HCT116 (cell line): ENCODE measurements around the gene EPB41L5. TPM values are rescaled to one million over a fixed set of nuclear protein-coding genes. Genes with fewer than 3 reads are reported as not detected.

Experiments
- ATAC-seq: fragments of 200-7000 bp; cut with Tn5 transposase; 2 replicates; pipeline ENCODE4 v1.9.1; 2020; ENCODE audit warnings: mild to moderate bottlenecking, moderate library complexity
- BruUV-seq: library from RNA; stranded (reverse); fragments of 400-500 nt; replicated peaks from 2 replicates; lab custom pipeline; 2021; lab: Mats Ljungman, UMichigan
- CTCF ChIA-PET: fragments of 300-600 bp; sonication (Branson Sonifier 250); formaldehyde crosslinking; loops from one replicate; lab custom pipeline; 2021; ENCODE audit warnings: antibody characterized with exemption; lab: Charles Lee
- POLR2A ChIA-PET: fragments of 300-600, 350-600 bp; sonication (Branson Sonifier 250); formaldehyde crosslinking; loops from one replicate; lab custom pipeline; 2021; ENCODE audit warnings: antibody characterized with exemption; lab: Charles Lee
- RAD21 ChIA-PET, 2 experiments: fragments of 300-600 bp; sonication (Branson Sonifier 250); formaldehyde crosslinking; loops; one replicate each; lab custom pipeline; 2023; ENCODE audit warnings: low total read pairs in 2 of 2; ENCODE audit not compliant: uncharacterized antibody in 2 of 2, unreplicated experiment in 2 of 2, low non-redundant PET in 1 of 2; lab: Charles Lee
- DNase-seq: peaks from one replicate; pipeline ENCODE4 v3.0.0-alpha.2; 2010; ENCODE audit warnings: low read depth, low spot score
- H2AFZ ChIP-seq: fragments of 200-600 bp; shearing (Covaris generic), sonication (generic); 2 replicates; pipeline ENCODE4 v1.6.1; 2017; ENCODE audit warnings: low read depth, mixed run types, mixed read lengths, antibody characterized with exemption, low read length; ENCODE audit not compliant: poor library complexity, severe bottlenecking
- H3K27ac ChIP-seq: 2 replicates; pipeline ENCODE4 v1.5.1; 2012; ENCODE audit warnings: low read depth, low read length
- H3K27me3 ChIP-seq: fragments of 200-600 bp; sonication (generic); 2 replicates; pipeline ENCODE4 v1.6.1; 2016; ENCODE audit warnings: mixed run types, low read length, mixed read lengths; ENCODE audit not compliant: insufficient read depth
- H3K36me3 ChIP-seq, 2 experiments: fragments of 200-500 bp in 1 of 2; fragments of 200-600 bp in 1 of 2; sonication (Bioruptor generic) in 1 of 2; sonication (generic) in 1 of 2; 2 replicates each; pipeline versions ENCODE4 v1.5.1 to v1.6.1; 2014 to 2016; ENCODE audit warnings: low read length in 2 of 2, inconsistent platforms in 1 of 2, mixed read lengths in 1 of 2, mixed run types in 1 of 2; ENCODE audit not compliant: insufficient read depth in 2 of 2, control insufficient read depth in 1 of 2
- H3K4me1 ChIP-seq, 2 experiments: fragments of 200-600 bp in 1 of 2; sonication (generic) in 1 of 2; 2 replicates each; pipeline versions ENCODE4 v1.5.1 to v1.6.1; 2012 to 2017; ENCODE audit warnings: low read length in 2 of 2, inconsistent platforms in 1 of 2, mild to moderate bottlenecking in 1 of 2, mixed read lengths in 1 of 2, mixed run types in 1 of 2, moderate library complexity in 1 of 2; ENCODE audit not compliant: insufficient read depth in 2 of 2, control insufficient read depth in 1 of 2
- H3K4me2 ChIP-seq: fragments of 200-600 bp; sonication (generic); 2 replicates; pipeline ENCODE4 v1.6.1; 2017; ENCODE audit warnings: mixed run types, low read length, mixed read lengths
- H3K4me3 ChIP-seq, 2 experiments: fragments of 200-600 bp in 1 of 2; sonication (generic) in 1 of 2; replicated peaks in 1 of 2; 2 replicates each; pipeline ENCODE4 v1.5.1; 2011 to 2016; ENCODE audit warnings: low read length in 2 of 2, control low read depth in 1 of 2, low read depth in 1 of 2, mild to moderate bottlenecking in 1 of 2, mixed read lengths in 1 of 2, mixed run types in 1 of 2
- H3K79me2 ChIP-seq: fragments of 200-600 bp; sonication (generic); 2 replicates; pipeline ENCODE4 v1.6.1; 2017; ENCODE audit warnings: mild to moderate bottlenecking, mixed run types, low read length, moderate library complexity, mixed read lengths; ENCODE audit not compliant: insufficient read depth
- H3K9ac ChIP-seq: fragments of 200-600 bp; sonication (generic); 2 replicates; pipeline ENCODE4 v1.6.1; 2016; ENCODE audit warnings: low read length, mixed read lengths
- H3K9me2 ChIP-seq: fragments of 200-600 bp; sonication (generic), shearing (Covaris generic); 2 replicates; pipeline ENCODE4 v1.6.1; 2017; ENCODE audit warnings: mixed run types, mild to moderate bottlenecking, moderate library complexity; ENCODE audit not compliant: insufficient read depth
- H3K9me3 ChIP-seq, 2 experiments: fragments of 200-500 bp in 1 of 2; fragments of 200-600 bp in 1 of 2; sonication (Bioruptor generic) in 1 of 2; sonication (generic) in 1 of 2; 2 replicates each; pipeline ENCODE4 v1.6.1; 2014 to 2017; ENCODE audit warnings: low read length in 2 of 2, mixed read lengths in 2 of 2, inconsistent platforms in 1 of 2, low read depth in 1 of 2, mild to moderate bottlenecking in 1 of 2, mixed run types in 1 of 2, moderate library complexity in 1 of 2; ENCODE audit not compliant: control insufficient read depth in 1 of 2, insufficient read depth in 1 of 2
- H4K20me1 ChIP-seq: fragments of 200-600 bp; sonication (generic), shearing (Covaris generic); 2 replicates; pipeline ENCODE4 v1.6.1; 2017; ENCODE audit warnings: mixed run types, mild to moderate bottlenecking, moderate library complexity; ENCODE audit not compliant: insufficient read depth
- CTCF ChIP-seq, 3 experiments: fragments of 200-600 bp in 1 of 3; sonication (generic) in 1 of 3; IDR thresholded peaks in 2 of 3; conservative IDR thresholded peaks in 1 of 3; 2 replicates each; pipeline ENCODE4 v1.5.1; 2012 to 2017; ENCODE audit warnings: low read depth in 2 of 3, low read length in 2 of 3, antibody characterized with exemption in 1 of 3, borderline replicate concordance in 1 of 3, control low read depth in 1 of 3, mild to moderate bottlenecking in 1 of 3, mixed read lengths in 1 of 3, mixed run types in 1 of 3, moderate library complexity in 1 of 3; ENCODE audit not compliant: insufficient read depth in 1 of 3
- EGR1 ChIP-seq: IDR thresholded peaks from 2 replicates; pipeline ENCODE4 v1.6.1; 2012; ENCODE audit warnings: low read depth
- ELF1 ChIP-seq: IDR thresholded peaks from 2 replicates; pipeline ENCODE4 v1.6.1; 2012; ENCODE audit warnings: low read depth, borderline replicate concordance
- FOSL1 ChIP-seq: IDR thresholded peaks from 2 replicates; pipeline ENCODE4 v1.6.1; 2012; ENCODE audit warnings: low read depth
- SP1 ChIP-seq: IDR thresholded peaks from 2 replicates; pipeline ENCODE4 v1.6.1; 2012; ENCODE audit warnings: low read depth
- ZFX ChIP-seq: fragments of 450-650 bp; IDR thresholded peaks from 2 replicates; pipeline ENCODE4 v1.6.1; 2017
- ZNF274 ChIP-seq: fragments of 200-500 bp; sonication (Bioruptor generic); IDR thresholded peaks from 2 replicates; pipeline ENCODE4 v1.6.1; 2014; ENCODE audit warnings: mild to moderate bottlenecking, low read depth, low read length, inconsistent platforms
- intact Hi-C: fragments of 100-400 bp; cut with micrococcal nuclease; formaldehyde crosslinking; loops from 2 replicates; pipeline ENCODE4 v1.10.0; 2022
- total RNA-seq: library from RNA; stranded (reverse); gene quantifications from one replicate; pipeline ENCODE4 v1.2.1, GENCODE V29; 2021; ENCODE audit not compliant: unreplicated experiment
- TF ChIP-seq, protein P1 (sequence below): IDR thresholded peaks from 2 replicates; pipeline ENCODE4 v1.6.1; 2012; ENCODE audit warnings: low read depth
- TF ChIP-seq, protein P2 (sequence below): IDR thresholded peaks from 2 replicates; pipeline ENCODE4 v1.6.1; 2011; ENCODE audit warnings: mild to moderate bottlenecking, low read length, moderate library complexity; ENCODE audit not compliant: insufficient replicate concordance; ENCODE audit errors: extremely low read depth

Gene EPB41L5
- total RNA-seq, 1 experiment from 2014 or later, result 14.7 TPM

GRCh38 chr2:120141300-120142069 lies 128.6 kb downstream of the EPB41L5 start:
- DNase-seq, result no peak
- CTCF ChIA-PET, result no interaction called here

More at GRCh38 chr2:120141300-120142069, 128.6 kb downstream of the EPB41L5 start:
- Histone ChIP-seq H3K4me3 (no peak overlapping the region), H3K27me3 (no peaks in the 10 kb centered on the region), H4K20me1 (no peaks in the 10 kb centered on the region), H3K4me2 (no peak overlapping the region), H2AFZ (no peak overlapping the region), H3K9me2 (no peaks in the 10 kb centered on the region), H3K27ac (no peak overlapping the region), H3K4me1 (no peaks in the 10 kb centered on the region), H3K36me3 (no peaks in the 10 kb centered on the region), H3K9me3 (no peaks in the 10 kb centered on the region), H3K79me2 (no peaks in the 10 kb centered on the region), H3K9ac (no peak overlapping the region)
- ChIA-PET RAD21 (no interaction called here), POLR2A (no interaction called here)
- no peak for TF ChIP-seq CTCF (IDR thresholded peaks at IDR 0.05 in 2 of 3, conservative IDR thresholded peaks at IDR 0.05 in 1 of 3; ENCODE audit: borderline replicate concordance in 1 of 3, insufficient read depth in 1 of 3, low read depth in 2 of 3, low read length in 2 of 3)
- TF ChIP-seq ELF1, result no peak
- TF ChIP-seq FOSL1, result no peak
- TF ChIP-seq, protein P1, sequence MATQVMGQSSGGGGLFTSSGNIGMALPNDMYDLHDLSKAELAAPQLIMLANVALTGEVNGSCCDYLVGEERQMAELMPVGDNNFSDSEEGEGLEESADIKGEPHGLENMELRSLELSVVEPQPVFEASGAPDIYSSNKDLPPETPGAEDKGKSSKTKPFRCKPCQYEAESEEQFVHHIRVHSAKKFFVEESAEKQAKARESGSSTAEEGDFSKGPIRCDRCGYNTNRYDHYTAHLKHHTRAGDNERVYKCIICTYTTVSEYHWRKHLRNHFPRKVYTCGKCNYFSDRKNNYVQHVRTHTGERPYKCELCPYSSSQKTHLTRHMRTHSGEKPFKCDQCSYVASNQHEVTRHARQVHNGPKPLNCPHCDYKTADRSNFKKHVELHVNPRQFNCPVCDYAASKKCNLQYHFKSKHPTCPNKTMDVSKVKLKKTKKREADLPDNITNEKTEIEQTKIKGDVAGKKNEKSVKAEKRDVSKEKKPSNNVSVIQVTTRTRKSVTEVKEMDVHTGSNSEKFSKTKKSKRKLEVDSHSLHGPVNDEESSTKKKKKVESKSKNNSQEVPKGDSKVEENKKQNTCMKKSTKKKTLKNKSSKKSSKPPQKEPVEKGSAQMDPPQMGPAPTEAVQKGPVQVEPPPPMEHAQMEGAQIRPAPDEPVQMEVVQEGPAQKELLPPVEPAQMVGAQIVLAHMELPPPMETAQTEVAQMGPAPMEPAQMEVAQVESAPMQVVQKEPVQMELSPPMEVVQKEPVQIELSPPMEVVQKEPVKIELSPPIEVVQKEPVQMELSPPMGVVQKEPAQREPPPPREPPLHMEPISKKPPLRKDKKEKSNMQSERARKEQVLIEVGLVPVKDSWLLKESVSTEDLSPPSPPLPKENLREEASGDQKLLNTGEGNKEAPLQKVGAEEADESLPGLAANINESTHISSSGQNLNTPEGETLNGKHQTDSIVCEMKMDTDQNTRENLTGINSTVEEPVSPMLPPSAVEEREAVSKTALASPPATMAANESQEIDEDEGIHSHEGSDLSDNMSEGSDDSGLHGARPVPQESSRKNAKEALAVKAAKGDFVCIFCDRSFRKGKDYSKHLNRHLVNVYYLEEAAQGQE, result no peak
- no peak for TF ChIP-seq EGR1
- no peak for TF ChIP-seq SP1
- TF ChIP-seq ZNF274, result no peak
- TF ChIP-seq ZFX, result no peak
- TF ChIP-seq, protein P2, sequence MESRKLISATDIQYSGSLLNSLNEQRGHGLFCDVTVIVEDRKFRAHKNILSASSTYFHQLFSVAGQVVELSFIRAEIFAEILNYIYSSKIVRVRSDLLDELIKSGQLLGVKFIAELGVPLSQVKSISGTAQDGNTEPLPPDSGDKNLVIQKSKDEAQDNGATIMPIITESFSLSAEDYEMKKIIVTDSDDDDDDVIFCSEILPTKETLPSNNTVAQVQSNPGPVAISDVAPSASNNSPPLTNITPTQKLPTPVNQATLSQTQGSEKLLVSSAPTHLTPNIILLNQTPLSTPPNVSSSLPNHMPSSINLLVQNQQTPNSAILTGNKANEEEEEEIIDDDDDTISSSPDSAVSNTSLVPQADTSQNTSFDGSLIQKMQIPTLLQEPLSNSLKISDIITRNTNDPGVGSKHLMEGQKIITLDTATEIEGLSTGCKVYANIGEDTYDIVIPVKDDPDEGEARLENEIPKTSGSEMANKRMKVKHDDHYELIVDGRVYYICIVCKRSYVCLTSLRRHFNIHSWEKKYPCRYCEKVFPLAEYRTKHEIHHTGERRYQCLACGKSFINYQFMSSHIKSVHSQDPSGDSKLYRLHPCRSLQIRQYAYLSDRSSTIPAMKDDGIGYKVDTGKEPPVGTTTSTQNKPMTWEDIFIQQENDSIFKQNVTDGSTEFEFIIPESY, result no peak
- BruUV-seq, result no TSS peak
- no peak for ATAC-seq
- intact Hi-C loops, result no loop called here
